AG09309 (cell line): ENCODE data around the gene PYGM.

ENCODE experiments used
- DNase-seq: peaks from one replicate; pipeline ENCODE4 v3.0.0-alpha.2; 2010; ENCODE audit warnings: low read depth
- H3K4me3 ChIP-seq: 2 replicates; pipeline ENCODE4 v1.5.1; 2011; ENCODE audit warnings: mild to moderate bottlenecking, low read depth, low read length, moderate library complexity; ENCODE audit not compliant: control insufficient read depth
- CTCF ChIP-seq: IDR thresholded peaks from 2 replicates; pipeline ENCODE4 v1.5.1; 2011; ENCODE audit warnings: mild to moderate bottlenecking, low read depth, low read length, inconsistent platforms; ENCODE audit not compliant: insufficient read depth, control insufficient read depth; ENCODE audit errors: missing control alignments

The PYGM gene

GRCh38 chr11:64763526-64764039 is 3.8 kb upstream of the PYGM start:
- H3K4me3 ChIP-seq, result no peak overlapping the region
- DNase-seq, result no peak
- no peak for TF ChIP-seq CTCF

GRCh38 chr11:64762674-64763525 is 3.1 kb upstream of the PYGM start:
- no peak for TF ChIP-seq CTCF
- no peak for DNase-seq
- no peak overlapping the region for H3K4me3 ChIP-seq

DNA sequence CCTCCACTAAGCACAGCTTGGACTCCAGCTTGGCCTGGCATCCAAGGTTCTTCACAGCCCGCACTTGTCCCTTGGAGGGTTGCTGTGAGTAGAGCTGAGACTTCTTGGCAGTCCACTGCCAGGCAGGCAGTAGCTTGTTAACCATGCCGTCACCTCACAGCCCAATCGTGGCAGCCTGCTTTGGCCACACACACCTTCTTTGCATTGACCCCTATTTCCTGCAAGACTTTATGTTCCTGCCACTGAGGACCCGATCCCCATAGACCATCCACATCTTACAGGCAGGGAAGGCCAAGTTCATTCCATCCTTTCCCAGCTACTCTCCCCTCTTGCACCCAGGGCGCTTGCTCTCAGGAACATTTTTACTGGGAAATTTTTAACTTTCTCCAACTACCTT is 2.5 kb upstream of the PYGM start:
- TF ChIP-seq CTCF, result no peak
- DNase-seq, result no peak
- H3K4me3 ChIP-seq, result no peak overlapping the region

DNA sequence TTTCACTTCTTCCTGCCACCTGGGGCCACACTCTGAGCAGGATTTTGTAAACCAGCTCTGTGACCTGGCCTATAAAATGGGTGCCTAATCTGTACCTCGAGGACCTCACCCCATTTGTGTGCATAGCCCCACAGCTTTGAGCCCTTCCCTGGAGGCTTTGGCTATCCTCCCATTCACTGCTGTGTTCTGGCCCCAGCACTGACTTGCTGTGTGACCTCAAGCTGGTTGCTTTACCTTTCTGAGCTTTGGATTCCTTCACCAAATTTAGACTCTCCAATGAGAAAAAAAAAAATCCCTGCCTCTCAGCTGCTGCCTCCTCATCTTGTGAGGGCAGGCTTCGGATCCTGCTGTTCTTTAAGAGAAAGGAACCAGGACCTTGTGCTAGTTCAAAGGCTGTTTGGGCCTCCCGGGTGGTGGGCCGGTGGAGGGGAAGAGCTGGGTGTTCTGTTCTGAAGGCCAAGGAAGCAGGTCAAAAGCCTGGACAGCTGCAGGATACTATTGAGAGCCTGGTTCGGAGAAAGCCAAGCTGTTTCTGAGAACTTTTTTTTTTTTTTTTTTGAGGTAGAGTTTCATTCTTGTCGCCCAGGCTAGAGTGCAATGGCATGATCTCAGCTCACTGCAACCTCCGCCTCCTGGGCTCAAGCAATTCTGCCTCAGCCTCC is 1.1 kb upstream of the PYGM start:
- no peak for DNase-seq
- no peak for TF ChIP-seq CTCF
- H3K4me3 ChIP-seq, result no peak overlapping the region

- no peak overlapping the region for H3K4me3 ChIP-seq
- no peak for TF ChIP-seq CTCF
- no peak for DNase-seq
Observed at GRCh38 chr11:64759131-64759721, 548 bp downstream of the PYGM start.

DNA sequence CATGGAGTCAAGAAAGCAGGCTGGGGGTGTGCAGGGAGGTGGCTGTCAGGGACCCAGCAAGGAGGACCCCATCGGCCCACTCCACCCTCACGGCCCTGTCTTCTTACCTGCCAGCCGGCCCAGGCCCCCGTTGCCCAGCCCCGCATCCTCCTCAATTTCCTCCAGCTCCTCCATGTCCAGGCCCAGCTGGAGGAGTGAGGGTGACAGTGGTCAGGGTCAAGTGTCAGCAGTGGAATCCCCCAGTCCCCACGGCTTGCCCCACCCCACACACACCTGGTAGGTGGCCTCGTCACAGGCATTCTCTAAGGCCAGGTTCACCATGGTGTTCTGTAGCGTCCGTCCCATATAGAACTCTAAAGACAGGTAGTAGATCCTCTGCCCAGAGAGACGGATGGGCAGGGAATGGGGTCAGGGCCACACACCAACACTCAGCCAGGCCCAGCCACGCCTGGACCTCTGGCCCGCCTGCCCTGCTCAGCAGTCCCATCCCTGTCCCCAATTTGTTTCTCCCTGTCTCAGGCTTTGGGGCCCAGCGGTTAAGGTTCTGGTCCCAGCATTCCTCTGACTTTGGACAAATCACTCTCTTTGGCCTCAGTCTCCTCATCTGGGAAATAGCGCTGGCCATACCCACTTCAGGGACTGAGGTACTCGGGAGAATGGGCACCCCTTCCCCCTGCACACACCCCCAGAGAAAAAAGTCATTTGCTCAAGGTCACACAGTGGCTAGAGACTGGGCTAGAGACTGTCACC is 1.3 kb downstream of the PYGM start:
- TF ChIP-seq CTCF, result no peak
- H3K4me3 ChIP-seq, result no peak overlapping the region
- no peak for DNase-seq
